GM21447 (cell line): Measurements from ENCODE around the gene BCL11B.
"Not testable (repeated sequence)": the region's sequence is repeated elsewhere in the genome, so short reads cannot be mapped to it uniquely, and the experiment has no call there.

Experiments used
- ATAC-seq: cut with Tn5 transposase; IDR thresholded peaks from one replicate; pipeline ENCODE4 v1.9.1; 2021; ENCODE audit not compliant: unreplicated experiment

BCL11B gene

GRCh38 chr14:99203080-99203479, 68.9 kb downstream of the BCL11B start:
- ATAC-seq, result no peak

DNA sequence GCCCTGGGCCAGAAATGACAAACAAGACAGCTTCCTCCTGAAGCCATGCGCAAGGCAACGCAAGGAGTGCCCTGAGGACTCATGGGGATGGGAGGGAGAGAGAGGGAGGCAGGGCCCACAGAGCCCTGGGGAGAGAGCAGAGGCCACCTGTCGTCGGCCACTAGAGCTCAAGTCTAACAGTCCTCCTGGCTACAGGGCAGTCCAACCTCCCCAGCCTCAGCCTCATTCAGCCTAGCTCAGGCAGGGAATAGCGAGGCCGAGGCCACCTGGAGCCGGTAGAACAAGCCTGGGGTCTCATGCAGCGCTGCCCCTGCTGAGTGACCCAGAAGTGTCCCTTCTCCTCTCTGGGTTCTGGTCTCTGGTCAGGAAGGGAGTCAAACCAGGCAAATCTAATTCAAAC, 69.5 kb downstream of the BCL11B start:
- no peak for ATAC-seq

GRCh38 chr14:99201351-99202073, 70.5 kb downstream of the BCL11B start:
- no peak for ATAC-seq

DNA sequence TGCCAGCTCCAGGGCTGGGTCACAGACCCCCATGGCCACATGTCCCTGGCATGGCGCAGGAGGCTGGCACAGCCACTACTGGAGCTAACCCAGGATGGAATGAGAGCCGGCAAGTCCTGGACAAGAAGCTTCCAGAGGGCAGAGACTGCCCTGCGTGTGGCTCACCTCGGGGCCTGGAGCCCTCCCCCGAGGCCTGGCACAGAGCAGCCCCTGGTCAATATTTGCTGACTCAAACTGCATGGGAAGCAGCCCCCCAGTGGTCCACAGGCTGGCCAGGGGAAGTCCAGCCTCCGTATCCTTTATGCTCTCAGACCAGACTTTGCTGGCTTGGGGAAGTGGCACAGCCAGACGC, 71.4 kb downstream of the BCL11B start:
- ATAC-seq, result no peak

DNA sequence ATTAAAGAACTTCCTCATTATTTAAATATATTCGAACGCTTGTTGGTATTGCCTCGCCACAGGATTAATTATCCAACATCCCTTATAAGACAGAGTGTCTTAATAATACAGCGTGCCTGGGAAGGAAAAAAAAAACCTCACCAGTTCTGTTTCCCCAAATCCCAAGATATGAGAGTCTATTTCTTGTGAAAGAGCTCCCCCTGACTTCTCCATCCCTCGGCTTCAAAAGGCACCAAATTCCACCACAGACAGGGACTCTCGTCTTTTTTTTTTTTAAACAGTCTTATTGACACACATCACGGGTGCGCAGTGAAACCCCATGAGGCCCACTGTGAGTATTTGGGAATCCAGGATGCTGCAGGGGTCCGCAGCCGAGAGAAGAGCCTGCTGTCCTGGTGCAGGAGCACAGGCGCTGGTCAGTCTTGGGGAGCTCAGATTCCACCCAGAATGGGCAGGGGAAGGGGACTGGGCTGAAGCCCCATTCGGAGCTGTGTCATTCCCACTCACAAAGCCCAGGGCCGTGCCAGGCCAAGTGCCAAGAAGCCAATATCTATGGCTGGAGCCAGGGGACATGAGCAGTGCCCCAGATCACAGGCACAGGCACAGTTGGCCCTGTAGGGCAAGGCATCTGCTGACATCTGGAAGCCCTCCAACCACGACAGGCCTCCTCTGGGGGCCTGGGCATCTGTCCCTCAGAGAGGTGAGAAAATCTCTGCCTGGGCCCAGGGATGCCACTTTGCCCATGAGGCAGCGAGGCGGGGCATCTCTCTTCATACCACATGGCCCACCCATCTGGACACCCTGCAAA, 71.9 kb downstream of the BCL11B start:
- ATAC-seq, result no peak

GRCh38 chr14:99198746-99199502, 73.1 kb downstream of the BCL11B start:
- no peak for ATAC-seq

- ATAC-seq, result no peak
Measured at GRCh38 chr14:99196310-99196650, 75.7 kb downstream of the BCL11B start.

- no peak for ATAC-seq
Measured at GRCh38 chr14:99195602-99196309, 76.2 kb downstream of the BCL11B start.

DNA sequence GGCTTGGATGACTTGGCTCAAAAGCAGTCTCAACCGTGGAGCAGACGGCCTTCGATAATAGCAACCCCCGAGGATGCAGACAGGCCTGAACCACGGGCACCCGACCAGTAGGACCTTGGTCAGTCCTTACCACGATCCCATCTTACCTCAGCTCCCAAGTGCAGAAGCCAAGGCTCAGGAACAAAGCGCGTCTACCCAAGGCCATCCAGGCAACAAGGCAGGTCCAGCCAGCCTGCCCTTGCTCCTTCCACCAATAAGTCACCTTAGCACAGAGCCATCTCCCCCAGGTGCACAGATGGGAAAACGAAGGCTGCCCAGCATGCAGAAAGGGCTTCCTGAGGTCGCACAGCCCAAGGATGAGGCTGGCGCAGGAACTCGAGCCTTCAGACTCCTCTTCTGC, 77.3 kb downstream of the BCL11B start:
- ATAC-seq, result no peak

DNA sequence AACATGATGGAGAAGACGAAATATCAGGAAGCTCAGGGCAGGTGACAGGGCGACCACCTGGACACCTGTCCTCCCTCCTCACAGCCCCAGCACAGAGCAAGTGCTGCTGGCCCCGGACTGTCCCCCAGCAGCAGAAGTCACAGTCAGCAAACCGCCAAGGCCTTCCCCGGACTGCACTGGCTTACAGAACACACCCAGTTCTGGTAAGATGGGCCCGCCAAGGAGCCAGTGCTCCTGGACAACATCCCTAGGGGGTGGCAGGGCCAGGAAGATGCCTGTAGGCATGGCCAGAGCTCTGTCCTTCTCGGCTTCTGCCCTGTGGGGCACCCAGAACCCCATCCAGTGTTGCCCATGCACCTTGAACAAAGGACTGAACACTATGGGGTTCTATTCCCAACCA, 77.9 kb downstream of the BCL11B start:
- ATAC-seq, result no peak

- no peak for ATAC-seq
Measured at GRCh38 chr14:99192830-99193229, 79.2 kb downstream of the BCL11B start.

DNA sequence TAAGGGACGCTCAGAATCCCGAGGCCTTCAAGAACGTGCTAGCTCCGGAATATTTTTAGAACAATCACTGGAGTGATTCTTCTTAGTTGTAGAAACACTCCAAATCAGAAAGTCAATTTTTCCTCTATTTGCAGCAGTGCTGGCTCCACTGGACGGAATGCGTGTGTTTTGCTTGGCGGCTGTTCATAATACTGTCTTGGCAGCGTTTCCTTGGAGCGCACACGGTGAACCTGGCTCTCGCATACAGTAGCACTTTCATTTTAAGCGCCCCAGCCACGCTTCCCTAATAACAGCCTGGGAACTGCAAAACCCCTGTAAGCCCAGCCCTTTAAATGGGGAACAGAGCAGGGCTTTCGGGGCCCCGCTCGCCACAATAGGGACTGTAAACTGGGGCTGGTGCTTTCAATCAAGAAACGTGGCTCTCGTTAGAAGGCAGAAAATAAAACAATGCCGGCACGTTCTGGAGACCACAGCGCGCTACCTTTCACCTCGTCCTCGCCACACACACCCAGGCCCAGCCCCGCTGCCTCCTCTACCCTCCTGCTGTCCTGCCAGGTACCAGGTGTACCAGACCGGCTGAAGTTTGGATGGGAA, 79.9 kb downstream of the BCL11B start:
- ATAC-seq, result no peak

DNA sequence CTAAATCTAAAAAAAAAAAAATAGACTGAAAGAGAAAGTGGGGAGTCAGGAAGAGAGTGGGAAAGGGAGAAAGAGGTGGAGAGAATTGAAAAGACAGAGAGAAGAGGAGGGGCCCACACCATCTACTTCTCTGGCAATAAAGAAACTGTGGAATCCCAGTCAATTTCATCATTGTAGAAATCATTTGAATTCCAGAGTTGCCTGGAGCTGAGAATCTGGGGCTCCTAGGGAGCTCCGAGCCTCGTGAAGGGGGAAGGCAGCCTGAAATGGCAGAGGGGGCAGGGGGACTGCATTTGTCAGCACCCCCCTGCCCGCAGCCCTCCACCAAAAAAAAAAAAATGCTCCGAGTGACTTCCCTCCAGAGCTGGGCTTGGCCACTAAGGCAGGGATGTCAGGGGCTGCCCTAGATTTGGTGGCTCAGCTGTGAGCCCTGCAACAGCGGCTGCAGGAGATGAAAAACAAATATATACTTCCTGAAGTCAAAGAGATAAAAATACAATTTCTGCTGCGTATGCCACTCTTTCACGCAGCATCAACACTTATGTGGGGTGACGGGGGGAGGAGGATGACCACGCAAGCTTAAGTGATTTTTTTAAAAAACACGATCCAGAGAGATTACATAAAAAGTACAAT, 80.5 kb downstream of the BCL11B start:
- ATAC-seq, result no peak

DNA sequence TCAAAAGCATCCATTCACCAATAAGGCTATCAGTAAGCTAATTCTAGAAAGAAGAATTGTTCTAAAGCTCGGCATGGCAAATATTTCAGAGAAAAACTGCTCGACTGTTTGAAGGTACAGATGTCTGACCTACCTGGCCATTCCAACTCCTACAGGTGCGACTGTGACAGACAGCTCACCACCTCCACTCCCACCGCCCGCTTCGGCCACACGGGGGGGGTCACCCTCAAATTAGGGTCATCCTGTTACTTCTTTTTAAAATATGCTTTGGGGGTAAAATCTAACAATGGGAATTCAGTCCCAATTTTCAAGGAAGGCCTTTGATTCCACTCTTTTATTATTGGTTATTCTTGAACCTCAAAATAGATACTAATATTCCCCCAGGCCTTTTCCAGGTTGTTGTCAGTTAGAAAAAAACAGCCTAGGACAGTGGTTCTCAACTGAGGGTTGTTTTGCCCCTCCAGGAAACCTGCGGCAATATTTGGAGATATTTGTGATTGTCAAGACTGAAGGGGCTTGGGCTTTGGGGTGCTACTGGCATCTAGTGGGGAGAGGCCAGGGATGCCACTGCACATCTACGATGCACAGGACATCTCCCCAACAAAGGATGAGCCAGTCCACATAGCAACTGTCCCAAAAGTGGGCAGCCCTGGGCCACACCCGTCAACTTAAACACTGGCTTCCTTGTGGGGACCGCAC, 81.2 kb downstream of the BCL11B start:
- no peak for ATAC-seq

DNA sequence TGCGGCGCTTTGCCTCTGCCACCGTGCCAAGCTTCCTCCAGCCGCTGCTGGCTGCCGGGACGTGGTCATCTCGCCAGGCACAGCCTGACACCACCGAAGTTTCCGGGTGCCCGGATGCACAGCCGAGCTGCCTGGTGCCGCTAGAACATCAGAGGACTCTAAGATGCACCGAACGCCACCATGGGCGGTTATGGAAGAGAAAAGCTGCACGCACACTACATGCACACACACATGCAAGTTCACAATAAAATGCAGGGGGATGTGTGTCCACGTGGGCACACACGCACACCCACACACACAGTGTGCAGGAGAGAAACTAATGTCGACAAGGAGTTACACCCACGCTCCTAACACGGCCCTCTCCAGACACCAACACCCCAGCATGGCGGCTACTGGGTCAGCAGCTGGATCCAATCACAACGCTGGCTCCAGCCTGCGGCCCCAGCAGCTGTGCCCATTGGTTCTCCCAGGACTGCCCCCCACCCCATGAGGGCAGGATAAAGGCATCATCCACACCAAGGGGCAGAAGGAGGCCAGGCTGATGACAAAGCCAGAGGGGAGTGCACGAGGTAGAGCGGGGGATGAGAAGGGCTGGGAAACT, 82.7 kb downstream of the BCL11B start:
- no peak for ATAC-seq

DNA sequence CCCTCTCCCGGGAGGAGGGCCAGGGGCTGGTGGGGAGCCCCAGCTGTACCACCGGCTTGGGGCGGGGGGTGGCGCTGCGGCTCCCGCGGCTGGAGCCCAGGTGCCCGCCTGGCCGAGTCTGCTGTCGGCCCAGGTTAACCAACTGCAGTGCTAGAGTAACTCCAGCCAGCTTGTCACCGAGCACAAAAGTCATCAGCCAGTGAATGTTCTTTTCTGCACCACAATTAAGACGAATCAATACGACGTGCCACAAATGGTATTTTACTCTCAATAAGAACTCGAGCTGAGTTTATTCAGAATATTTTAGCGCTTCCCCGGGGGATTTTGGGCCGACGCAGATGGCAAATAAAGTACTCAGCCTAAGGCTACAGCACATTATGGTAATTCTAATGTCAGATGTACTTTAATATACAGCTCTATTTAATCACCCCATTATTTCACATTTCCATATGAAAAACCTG, 83.2 kb downstream of the BCL11B start:
- ATAC-seq, result no peak

DNA sequence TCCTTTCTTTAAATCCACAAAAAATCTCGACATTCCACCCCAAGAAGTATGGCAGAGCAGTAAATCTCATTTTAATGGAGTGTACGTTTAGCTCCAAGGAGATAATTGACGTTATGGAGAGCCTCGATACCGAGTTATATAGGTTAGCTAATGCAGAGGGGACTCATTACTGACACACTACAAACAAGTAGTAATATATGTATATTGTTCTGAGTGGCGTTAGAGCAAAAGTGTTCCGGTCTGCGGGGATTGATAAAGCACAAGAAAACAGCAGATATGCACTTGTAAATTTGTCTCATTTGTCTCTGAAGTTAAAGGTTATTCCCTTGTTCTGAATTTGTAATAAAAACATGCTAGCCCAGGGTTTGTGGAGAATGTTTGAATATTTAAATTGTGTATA, 84.1 kb downstream of the BCL11B start:
- ATAC-seq, result no peak

- ATAC-seq, result no peak
Measured at GRCh38 chr14:99186956-99187690, 84.9 kb downstream of the BCL11B start.

GRCh38 chr14:99186336-99186735, 85.7 kb downstream of the BCL11B start:
- not testable (repeated sequence) for ATAC-seq
